Neural cell (in vitro differentiated cells): ENCODE data around the gene SNX22. TPM values are rescaled to one million over a fixed set of nuclear protein-coding genes. Genes with fewer than 3 reads are reported as not detected.

Experiments used
- H2AFZ ChIP-seq: fragments of 200-600, 300-800 bp; sonication (generic), shearing (Covaris generic); 2 replicates; pipeline ENCODE4 v1.6.0; 2014; ENCODE audit warnings: low read depth, mild to moderate bottlenecking, antibody characterized with exemption, low read length, moderate library complexity
- H3F3A ChIP-seq: fragments of 200-600 bp; shearing (Covaris generic); 2 replicates; pipeline ENCODE4 v1.6.1; 2016; ENCODE audit warnings: mild to moderate bottlenecking, moderate library complexity, mixed read lengths, antibody characterized with exemption, low read length; ENCODE audit not compliant: insufficient read depth, poor library complexity, severe bottlenecking
- H3K27ac ChIP-seq: fragments of 200-600, 300-800 bp; sonication (generic), shearing (Covaris generic); 2 replicates; pipeline ENCODE4 v1.5.1; 2014; ENCODE audit warnings: mild to moderate bottlenecking, low read length, moderate library complexity
- H3K27me3 ChIP-seq: fragments of 300-800, 200-600 bp; sonication (generic), shearing (Covaris generic); 2 replicates; pipeline ENCODE4 v1.6.0; 2014; ENCODE audit warnings: mild to moderate bottlenecking, low read depth, low read length, moderate library complexity; ENCODE audit not compliant: insufficient read depth
- H3K36me3 ChIP-seq: fragments of 300-800, 200-600 bp; sonication (generic), shearing (Covaris generic); 2 replicates; pipeline ENCODE4 v1.5.1; 2014; ENCODE audit warnings: mild to moderate bottlenecking, antibody characterized with exemption, low read length, moderate library complexity; ENCODE audit not compliant: insufficient read depth
- H3K4me2 ChIP-seq: fragments of 300-800, 200-600 bp; sonication (generic), shearing (Covaris generic); 2 replicates; pipeline ENCODE4 v1.6.0; 2014; ENCODE audit warnings: mild to moderate bottlenecking, low read length
- H3K4me3 ChIP-seq: fragments of 300-800, 200-600 bp; sonication (generic), shearing (Covaris generic); 2 replicates; pipeline ENCODE4 v1.5.1; 2014; ENCODE audit warnings: mild to moderate bottlenecking, low read length, moderate library complexity
- H3K79me2 ChIP-seq: fragments of 200-600 bp; shearing (Covaris generic); replicated peaks from 2 replicates; pipeline ENCODE4 v1.6.0; 2014; ENCODE audit warnings: mild to moderate bottlenecking, low read length, moderate library complexity; ENCODE audit not compliant: insufficient read depth
- H3K9ac ChIP-seq: fragments of 300-800, 200-600 bp; sonication (generic), shearing (Covaris generic); 2 replicates; pipeline ENCODE4 v1.6.1; 2016; ENCODE audit warnings: mild to moderate bottlenecking, low read length, mixed read lengths
- H3K9me2 ChIP-seq: fragments of 200-600 bp; shearing (Covaris generic); 2 replicates; pipeline ENCODE4 v1.6.1; 2016; ENCODE audit warnings: mild to moderate bottlenecking, low read length, mixed read lengths; ENCODE audit not compliant: insufficient read depth
- H3K9me3 ChIP-seq: fragments of 200-600, 300-800 bp; sonication (generic), shearing (Covaris generic); 2 replicates; pipeline ENCODE4 v1.6.1; 2016; ENCODE audit warnings: mild to moderate bottlenecking, mixed run types, low read length, moderate library complexity, mixed read lengths
- H4K20me1 ChIP-seq: fragments of 200-600 bp; shearing (Covaris generic); 2 replicates; pipeline ENCODE4 v1.6.1; 2016; ENCODE audit warnings: mild to moderate bottlenecking, mixed run types; ENCODE audit not compliant: insufficient read depth
- CTCF ChIP-seq: fragments of 450-650 bp; IDR thresholded peaks from 2 replicates; pipeline ENCODE4 v1.5.1; 2014; ENCODE audit warnings: antibody characterized with exemption, mild to moderate bottlenecking, moderate library complexity; ENCODE audit not compliant: poor library complexity, severe bottlenecking
- EP300 ChIP-seq: fragments of 450-650 bp; conservative IDR thresholded peaks from 2 replicates; pipeline ENCODE4 v1.6.1; 2014; ENCODE audit warnings: antibody characterized with exemption, mild to moderate bottlenecking, moderate library complexity; ENCODE audit not compliant: poor library complexity, severe bottlenecking
- EZH2 ChIP-seq: fragments of 200-600, 300-800 bp; shearing (Covaris generic), sonication (generic); IDR thresholded peaks from 2 replicates; pipeline ENCODE4 v1.6.1; 2014; ENCODE audit warnings: antibody characterized with exemption, low read length, borderline replicate concordance, mild to moderate bottlenecking; ENCODE audit not compliant: insufficient read depth, poor library complexity, severe bottlenecking
- MXI1 ChIP-seq: fragments of 450-650 bp; conservative IDR thresholded peaks from 2 replicates; pipeline ENCODE4 v1.6.1; 2014; ENCODE audit warnings: antibody characterized with exemption, mild to moderate bottlenecking; ENCODE audit not compliant: poor library complexity, severe bottlenecking
- POLR2AphosphoS5 ChIP-seq: IDR thresholded peaks from 2 replicates; pipeline ENCODE4 v1.6.1; 2012
- RAD21 ChIP-seq: fragments of 450-650 bp; conservative IDR thresholded peaks from 2 replicates; pipeline ENCODE4 v1.6.1; 2014; ENCODE audit warnings: antibody characterized with exemption, mild to moderate bottlenecking, moderate library complexity
- SMC3 ChIP-seq: fragments of 450-650 bp; conservative IDR thresholded peaks from 2 replicates; pipeline ENCODE4 v1.6.1; 2014; ENCODE audit warnings: antibody characterized with exemption, mild to moderate bottlenecking, moderate library complexity; ENCODE audit not compliant: poor library complexity
- TAF1 ChIP-seq: IDR thresholded peaks from 2 replicates; pipeline ENCODE4 v1.6.1; 2012; ENCODE audit warnings: low read depth
- polyA plus RNA-seq: library from polyadenylated mRNA; depleted of rRNA; stranded (reverse); fragments of >200 nt; gene quantifications from 2 replicates; pipeline ENCODE4 v1.2.3, GENCODE V29; 2014
- TF ChIP-seq, protein P1 (sequence below): IDR thresholded peaks from 2 replicates; pipeline ENCODE4 v1.6.1; 2012; ENCODE audit warnings: borderline replicate concordance

SNX22 gene
- polyA plus RNA-seq, 1 donor from 2014 or later, result 0.73 TPM

GRCh38 chr15:64185146-64185911 lies 33.8 kb downstream of the SNX22 start:
- Histone ChIP-seq H3K4me2 (no peak overlapping the region), H4K20me1 (no peaks in the 10 kb centered on the region), H3K27me3 (no peaks in the 10 kb centered on the region), H2AFZ (no peak overlapping the region), H3K9me2 (no peaks in the 10 kb centered on the region), H3K79me2 (no peaks in the 10 kb centered on the region), H3F3A (no peaks in the 10 kb centered on the region), H3K9me3 (no peaks in the 10 kb centered on the region), H3K4me3 (no peak overlapping the region), H3K27ac (no peak overlapping the region), H3K36me3 (no peaks in the 10 kb centered on the region), H3K9ac (no peak overlapping the region)
- TF ChIP-seq RAD21 (no peak), SMC3 (no peak), TAF1 (no peak), EP300 (no peak), CTCF (no peak), EZH2 (no peak), POLR2AphosphoS5 (no peak)
- TF ChIP-seq, protein P1, sequence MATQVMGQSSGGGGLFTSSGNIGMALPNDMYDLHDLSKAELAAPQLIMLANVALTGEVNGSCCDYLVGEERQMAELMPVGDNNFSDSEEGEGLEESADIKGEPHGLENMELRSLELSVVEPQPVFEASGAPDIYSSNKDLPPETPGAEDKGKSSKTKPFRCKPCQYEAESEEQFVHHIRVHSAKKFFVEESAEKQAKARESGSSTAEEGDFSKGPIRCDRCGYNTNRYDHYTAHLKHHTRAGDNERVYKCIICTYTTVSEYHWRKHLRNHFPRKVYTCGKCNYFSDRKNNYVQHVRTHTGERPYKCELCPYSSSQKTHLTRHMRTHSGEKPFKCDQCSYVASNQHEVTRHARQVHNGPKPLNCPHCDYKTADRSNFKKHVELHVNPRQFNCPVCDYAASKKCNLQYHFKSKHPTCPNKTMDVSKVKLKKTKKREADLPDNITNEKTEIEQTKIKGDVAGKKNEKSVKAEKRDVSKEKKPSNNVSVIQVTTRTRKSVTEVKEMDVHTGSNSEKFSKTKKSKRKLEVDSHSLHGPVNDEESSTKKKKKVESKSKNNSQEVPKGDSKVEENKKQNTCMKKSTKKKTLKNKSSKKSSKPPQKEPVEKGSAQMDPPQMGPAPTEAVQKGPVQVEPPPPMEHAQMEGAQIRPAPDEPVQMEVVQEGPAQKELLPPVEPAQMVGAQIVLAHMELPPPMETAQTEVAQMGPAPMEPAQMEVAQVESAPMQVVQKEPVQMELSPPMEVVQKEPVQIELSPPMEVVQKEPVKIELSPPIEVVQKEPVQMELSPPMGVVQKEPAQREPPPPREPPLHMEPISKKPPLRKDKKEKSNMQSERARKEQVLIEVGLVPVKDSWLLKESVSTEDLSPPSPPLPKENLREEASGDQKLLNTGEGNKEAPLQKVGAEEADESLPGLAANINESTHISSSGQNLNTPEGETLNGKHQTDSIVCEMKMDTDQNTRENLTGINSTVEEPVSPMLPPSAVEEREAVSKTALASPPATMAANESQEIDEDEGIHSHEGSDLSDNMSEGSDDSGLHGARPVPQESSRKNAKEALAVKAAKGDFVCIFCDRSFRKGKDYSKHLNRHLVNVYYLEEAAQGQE, result no peak

GRCh38 chr15:64187396-64188191 lies 36.1 kb downstream of the SNX22 start:
- H2AFZ ChIP-seq, result no peak overlapping the region
- H3K4me3 ChIP-seq, result no peak overlapping the region
- no peaks in the 10 kb centered on the region for H3K79me2 ChIP-seq
- no peak overlapping the region for H3K4me2 ChIP-seq
- no peaks in the 10 kb centered on the region for H4K20me1 ChIP-seq
- no peak overlapping the region for H3K9ac ChIP-seq
- no peaks in the 10 kb centered on the region for H3F3A ChIP-seq
- TF ChIP-seq SMC3 (no peak), EP300 (no peak), CTCF (no peak), MXI1 (no peak), POLR2AphosphoS5 (no peak), RAD21 (no peak), TAF1 (no peak), EZH2 (no peak)
- TF ChIP-seq, protein P1, result no peak
- no peaks in the 10 kb centered on the region for H3K9me2 ChIP-seq
- H3K27me3 ChIP-seq, result no peaks in the 10 kb centered on the region
- no peaks in the 10 kb centered on the region for H3K9me3 ChIP-seq
- no peak overlapping the region for H3K27ac ChIP-seq
- H3K36me3 ChIP-seq, result no peaks in the 10 kb centered on the region
